GM21737 (cell line): ENCODE data around the gene DCDC1.
"Not testable (repeated sequence)": the region's sequence is repeated elsewhere in the genome, so short reads cannot be mapped to it uniquely, and the experiment has no call there.

Experiments used
- ATAC-seq: cut with Tn5 transposase; IDR thresholded peaks from one replicate; pipeline ENCODE4 v1.9.1; 2021; ENCODE audit warnings: mild to moderate bottlenecking, moderate library complexity; ENCODE audit not compliant: unreplicated experiment

DCDC1 gene

DNA sequence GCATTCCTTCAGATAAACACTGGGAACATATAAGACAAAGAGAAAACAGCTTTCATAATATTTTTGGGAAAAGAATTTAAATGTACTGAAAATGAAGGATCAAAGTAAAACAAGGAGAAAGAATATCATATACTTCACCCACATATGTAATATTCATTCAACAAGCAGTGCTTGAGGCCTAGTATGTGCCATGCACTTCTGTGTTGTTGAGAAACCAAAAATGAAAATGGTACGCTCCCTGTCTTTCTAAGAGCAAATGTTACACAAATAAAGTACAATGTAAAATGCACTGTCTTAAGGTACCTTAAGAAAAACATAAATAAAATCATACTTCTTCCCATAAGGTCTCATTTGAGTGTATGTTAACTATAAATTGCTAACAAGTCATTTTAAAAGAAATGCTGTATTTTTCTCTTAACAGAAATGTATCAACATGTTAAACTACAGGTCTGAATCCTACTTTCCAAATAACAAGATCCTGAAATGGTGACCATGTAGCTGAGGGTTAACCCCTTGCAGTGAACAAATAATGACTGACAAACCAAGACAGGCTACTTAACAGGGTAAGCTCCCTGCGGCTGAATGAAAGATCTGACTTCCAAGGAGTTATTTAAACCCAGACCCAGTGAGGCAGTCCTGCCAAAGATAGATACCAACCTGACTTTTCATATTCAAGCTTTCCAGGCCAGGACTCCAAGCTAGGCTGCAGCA lies 377.6 kb downstream of the DCDC1 start:
- no peak for ATAC-seq

DNA sequence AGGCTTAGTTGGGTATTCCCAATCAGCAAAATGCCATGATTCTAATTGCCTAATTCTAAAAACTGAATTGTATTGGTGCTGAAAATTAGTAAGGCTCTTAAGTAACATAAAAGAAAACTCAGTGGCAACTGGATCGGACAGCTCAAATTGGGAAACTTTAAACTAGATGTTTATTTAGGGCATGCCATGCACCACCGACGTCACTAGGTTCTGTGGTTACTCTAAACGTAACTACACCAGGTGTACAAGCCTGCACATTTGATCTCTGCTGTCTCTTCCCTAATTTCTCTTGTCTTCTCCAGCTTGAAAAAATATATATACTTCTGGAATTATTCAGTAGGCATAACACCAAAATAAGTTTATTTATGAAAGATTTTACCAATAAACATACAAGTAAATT lies 378.2 kb downstream of the DCDC1 start:
- ATAC-seq = no peak

GRCh38 chr11:30990625-30991296 lies 378.8 kb downstream of the DCDC1 start:
- ATAC-seq = no peak

DNA sequence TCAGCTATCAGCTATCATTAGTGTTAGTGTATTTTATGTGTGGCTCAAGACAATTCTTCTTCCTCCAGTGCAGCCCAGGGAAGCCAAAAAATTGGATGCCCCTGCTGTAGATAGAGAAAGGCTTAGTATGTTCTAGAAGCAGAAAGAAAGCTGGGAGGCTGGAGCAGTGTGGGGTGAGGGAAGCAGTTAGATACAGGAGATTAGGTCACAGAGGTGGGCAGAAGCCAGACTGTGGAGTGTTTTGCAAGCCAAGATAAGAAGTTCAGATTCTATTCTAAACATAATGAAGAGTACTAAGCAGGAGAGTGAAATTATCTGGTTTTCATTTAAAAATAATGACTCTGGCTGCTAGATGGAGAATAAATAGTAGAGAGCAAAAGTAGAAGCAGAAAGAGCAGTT lies 381.7 kb downstream of the DCDC1 start:
- ATAC-seq = no peak

GRCh38 chr11:30985536-30985935 lies 384.0 kb downstream of the DCDC1 start:
- ATAC-seq = no peak

DNA sequence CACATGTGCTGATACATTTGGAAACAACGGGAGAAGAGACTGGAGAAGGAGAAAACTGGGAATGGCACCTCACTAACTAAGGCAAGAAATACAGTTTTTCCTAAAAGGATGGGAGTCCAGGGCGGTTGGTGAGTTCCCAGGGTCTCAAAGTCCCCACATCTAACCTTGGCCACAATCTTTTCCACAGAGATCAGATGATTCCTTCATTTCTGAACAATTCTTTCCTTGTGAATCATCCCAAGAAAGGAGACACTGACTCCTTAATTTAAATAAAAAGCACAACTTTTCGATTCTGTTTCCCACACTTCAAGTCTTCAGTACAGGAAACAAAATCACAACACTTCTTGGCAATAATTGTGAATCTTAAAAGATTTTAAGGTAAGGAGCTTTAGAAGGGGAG lies 384.7 kb downstream of the DCDC1 start:
- no peak for ATAC-seq

DNA sequence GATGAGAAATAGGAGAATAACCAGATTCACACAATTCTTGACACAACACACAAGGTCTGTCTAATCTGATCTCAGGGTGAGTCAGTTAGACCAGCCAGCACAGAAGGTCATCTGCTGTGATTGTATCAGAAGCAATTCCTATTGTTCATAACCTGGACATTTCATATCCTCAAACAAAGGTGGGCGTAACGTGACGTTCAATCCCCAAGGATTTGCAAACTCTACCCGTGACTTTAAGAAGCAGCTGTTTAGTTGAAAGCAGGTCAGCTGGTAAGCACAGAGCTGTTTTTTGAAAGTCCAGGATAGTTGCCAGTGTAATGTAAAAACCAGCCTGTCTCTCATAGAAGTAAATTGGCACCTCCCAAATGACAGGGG lies 385.1 kb downstream of the DCDC1 start:
- no peak for ATAC-seq

DNA sequence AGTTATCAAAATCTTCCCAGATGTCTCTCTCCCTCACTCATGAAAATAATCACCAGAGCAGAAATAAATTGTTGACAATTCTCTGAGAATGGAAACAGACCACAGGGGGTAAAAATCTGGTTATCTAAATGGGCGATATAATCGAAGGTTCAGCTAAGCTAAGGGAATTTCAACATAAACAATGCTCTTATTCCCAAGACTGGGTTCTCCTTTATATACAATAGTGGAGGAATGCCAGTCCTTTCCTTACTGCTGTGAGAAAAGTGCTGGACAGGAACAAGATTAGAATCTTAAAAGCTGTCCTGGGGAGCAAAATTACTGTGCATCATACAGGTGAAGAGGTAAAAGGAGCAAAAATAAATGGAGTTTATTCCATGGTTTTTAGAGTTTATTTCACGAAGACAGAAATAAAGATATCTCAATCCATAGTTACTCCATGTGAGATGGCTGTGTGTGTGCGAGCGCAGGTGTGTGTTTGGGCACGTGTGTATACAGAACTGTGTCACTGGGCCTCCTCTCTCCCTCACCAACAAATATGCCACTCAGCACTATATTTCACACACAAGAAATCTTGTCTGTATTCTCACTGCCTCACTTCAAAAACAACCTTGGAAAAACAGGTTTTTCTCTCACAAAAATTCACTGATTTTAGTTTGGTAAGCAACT lies 385.6 kb downstream of the DCDC1 start:
- no peak for ATAC-seq

- no peak for ATAC-seq
Measured at GRCh38 chr11:30983143-30983542, 386.4 kb downstream of the DCDC1 start.

GRCh38 chr11:30967579-30967978 lies 402.0 kb downstream of the DCDC1 start:
- ATAC-seq = no peak

DNA sequence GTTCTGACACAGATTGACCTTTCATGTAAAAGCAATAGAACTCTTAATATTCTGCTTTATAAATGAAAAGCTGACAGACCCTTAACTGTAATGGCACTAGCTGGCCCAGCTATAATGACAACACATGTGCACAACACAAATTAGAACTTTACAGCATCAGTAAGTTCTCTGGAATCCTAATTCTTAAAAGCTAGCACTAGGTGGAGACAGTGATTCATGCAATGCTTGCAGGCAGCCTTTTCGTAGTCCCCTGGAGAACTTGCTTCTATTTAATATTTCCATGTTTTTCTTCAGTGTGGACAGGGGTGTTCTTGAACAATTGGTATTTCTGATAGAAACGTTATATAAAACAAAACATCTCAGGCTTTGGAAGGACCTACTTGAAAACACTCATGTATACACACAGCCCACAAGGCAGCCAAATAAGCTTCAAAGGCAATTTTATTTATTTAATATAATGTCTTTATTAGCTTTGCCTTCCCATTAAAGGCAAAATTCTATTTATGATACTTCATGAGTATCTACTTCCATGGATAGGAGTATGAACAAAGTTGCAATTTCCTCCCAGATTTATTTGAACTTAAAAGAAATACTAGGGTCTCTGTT lies 409.0 kb downstream of the DCDC1 start:
- ATAC-seq = no peak

- no peak for ATAC-seq
Measured at GRCh38 chr11:30956751-30957150, 412.8 kb downstream of the DCDC1 start.

GRCh38 chr11:30949838-30950237 lies 419.7 kb downstream of the DCDC1 start:
- ATAC-seq = no peak

GRCh38 chr11:30947715-30948114 lies 421.8 kb downstream of the DCDC1 start:
- not testable (repeated sequence) for ATAC-seq

- ATAC-seq = no peak
Measured at GRCh38 chr11:30938810-30939209, 430.7 kb downstream of the DCDC1 start.

- ATAC-seq = no peak
Measured at GRCh38 chr11:30938171-30938570, 431.4 kb downstream of the DCDC1 start.

DNA sequence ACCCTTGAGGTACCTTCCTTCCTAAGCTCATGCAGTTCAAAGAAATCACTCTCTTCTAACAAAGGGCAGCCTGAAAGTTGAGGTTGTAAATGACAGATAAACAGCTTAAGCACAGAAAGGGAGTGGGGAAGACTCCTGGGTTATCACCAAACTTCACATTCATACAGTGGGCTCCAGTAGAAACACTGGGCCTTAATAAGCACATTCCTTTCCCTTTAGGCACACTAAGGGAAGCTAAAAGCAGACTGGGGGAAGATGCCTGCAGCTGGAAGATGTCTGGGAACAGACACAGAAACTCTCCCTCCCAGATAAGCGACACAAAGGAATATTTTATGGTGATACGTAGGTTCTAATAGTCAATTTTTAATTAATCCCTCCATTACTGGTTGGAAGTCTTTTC lies 433.0 kb downstream of the DCDC1 start:
- no peak for ATAC-seq

DNA sequence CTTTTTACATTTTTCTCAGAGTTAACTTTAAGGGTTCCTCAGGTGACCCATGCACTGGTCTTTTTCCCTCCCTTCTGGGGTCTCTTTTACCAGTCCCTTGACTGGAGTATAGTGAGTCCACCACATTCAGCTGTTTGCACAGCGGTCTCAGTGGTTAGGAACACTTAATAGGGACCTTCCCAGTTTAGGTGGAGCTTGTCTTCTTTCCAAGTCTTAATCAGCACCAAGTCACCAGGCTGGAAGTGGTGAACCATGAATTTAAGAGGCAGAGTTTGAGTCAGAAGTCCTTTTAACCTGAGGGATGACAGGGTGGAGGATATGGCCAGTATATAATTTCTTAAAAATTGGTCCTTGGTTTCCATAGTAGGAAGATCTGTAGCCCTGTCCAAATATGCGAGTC lies 433.7 kb downstream of the DCDC1 start:
- no peak for ATAC-seq

DNA sequence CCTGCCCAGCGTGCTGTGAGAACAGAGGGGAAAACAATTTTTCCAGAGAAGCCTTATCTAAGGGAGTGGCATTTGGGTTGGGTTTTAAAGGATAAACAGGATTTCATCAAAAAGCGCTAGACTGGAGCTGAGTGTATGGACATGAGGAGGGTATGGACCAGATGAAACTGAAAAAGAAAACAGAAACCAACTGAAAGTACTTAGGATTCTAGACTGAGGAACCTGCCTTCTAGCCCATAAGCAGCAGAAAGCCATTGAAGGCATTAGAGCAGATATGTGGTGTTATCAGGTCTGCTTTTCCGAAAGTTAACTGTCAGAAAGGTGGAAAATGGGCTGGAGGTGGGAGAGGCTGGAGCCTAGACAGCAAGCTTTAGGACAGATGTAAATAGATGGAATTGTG lies 443.4 kb downstream of the DCDC1 start:
- ATAC-seq = no peak

GRCh38 chr11:30921811-30922210 lies 447.7 kb downstream of the DCDC1 start:
- no peak for ATAC-seq

- no peak for ATAC-seq
Measured at GRCh38 chr11:30919389-30920152, 450.0 kb downstream of the DCDC1 start.
